Ovary (tissue), 9 donors: ENCODE data around the gene ETHE1. TPM values are rescaled to one million over a fixed set of nuclear protein-coding genes. Genes with fewer than 3 reads are reported as not detected.
A peak's percentile ranks its signal among the peaks of the same experiment; 100 is the strongest.

Source experiments
- DNase-seq, 5 donors: peaks; one replicate each; pipeline ENCODE4 v3.0.0-alpha.2; 2019 to 2020
- H3K27ac ChIP-seq, 2 donors: fragments of 200-600 bp; one replicate each; pipeline versions ENCODE4 v1.5.1 to v1.8.0; 2019 to 2022
- H3K27me3 ChIP-seq: fragments of 200-600 bp; one replicate; pipeline ENCODE4 v1.8.0; 2022
- H3K36me3 ChIP-seq: fragments of 200-600 bp; sonication (generic); one replicate; pipeline ENCODE4 v1.5.1; 2019
- H3K4me1 ChIP-seq: one replicate; pipeline ENCODE4 v1.8.1; 2013; ENCODE audit warnings: mild to moderate bottlenecking, moderate library complexity; ENCODE audit not compliant: insufficient read depth
- H3K4me3 ChIP-seq: fragments of 200-600 bp; sonication (generic); one replicate; pipeline ENCODE4 v1.5.1; 2017
- H3K9me3 ChIP-seq, 2 donors: fragments of 200-600 bp in 1 of 2; sonication (generic) in 1 of 2; one replicate each; pipeline versions ENCODE4 v1.5.1 to v1.8.1; 2013 to 2019; ENCODE audit warnings: mild to moderate bottlenecking in 1 of 2, moderate library complexity in 1 of 2
- CTCF ChIP-seq, 3 donors: fragments of 450-650 bp in 2 of 3; fragments of 200-600 bp in 1 of 3; IDR thresholded peaks; one replicate each; pipeline versions ENCODE4 v1.5.1 to v1.8.0; 2016 to 2022; ENCODE audit warnings: antibody characterized with exemption in 3 of 3, mild to moderate bottlenecking in 1 of 3
- EP300 ChIP-seq: sonication (generic); formaldehyde crosslinking; IDR thresholded peaks from one replicate; pipeline ENCODE4 v1.6.1; 2017; ENCODE audit warnings: antibody characterized with exemption
- POLR2A ChIP-seq: fragments of 450-650 bp; IDR thresholded peaks from one replicate; pipeline ENCODE4 v1.6.1; 2017; ENCODE audit warnings: antibody characterized with exemption, mild to moderate bottlenecking, moderate library complexity
- WGBS, 3 donors: extraction: QIAGEN DNeasy Blood & Tissue Kit in 1 of 3; methylation state at CpG; one replicate each; pipeline versions ENCODE4 v1.1.5 to v1.1.7; 2013 to 2017; 5-methylcytosine and 5-hydroxymethylcytosine counted together
- intact Hi-C, 4 donors: fragments of 100-400 bp; cut with DNase I; formaldehyde crosslinking; loops; one replicate each; pipeline versions ENCODE4 v1.11.0 to v1.15.1; 2022 to 2023
- polyA plus RNA-seq, 2 donors: library from polyadenylated mRNA; stranded (reverse); fragments of 200-250 nt in 1 of 2; fragments of 350-450 nt in 1 of 2; fragmentation: Illumina TruSeq in 1 of 2; extraction: RNeasy Lipid Tissue Mini Kit (QIAGEN cat#74804) in 1 of 2; gene quantifications; one replicate each; pipeline ENCODE4 v1.2.3, GENCODE V29; 2013 to 2014
- total RNA-seq, 7 donors: library from RNA; depleted of rRNA in 2 of 7; stranded (reverse); fragments of >200 nt in 2 of 7; fragmentation: NEBNext Ultra II Directional in 3 of 7; extraction: Animal tissue kit (Norgen Biotek cat#: 25700) in 3 of 7; gene quantifications; one replicate each; pipeline versions ENCODE4 v1.1.0 to v1.2.4, GENCODE V29; 2016 to 2023
- donor health status: DM: no; HTN: no; CAD: no; lungs with moderate emphysema.
- donor health status: DM: no; HTN: no; CAD: no.
- donor health status: Bipolar disorder and iron deficiency.
- donor health status: DM: yes; HTN: yes; CAD: no.
- donor health status: DM: no; HTN: no; CAD: no.
- donor health status: DM: yes; HTN: yes; CAD: no.

Gene ETHE1
- total and polyA plus RNA-seq, 9 donors: 16.1 to 28.7 (median 24.0) TPM

- WGBS, 3 donors: 1 to 6% (median 3%) methylated on average over 20 to 42 of the region's 42 CpGs
- Histone ChIP-seq H3K9me3 (no peaks in the 10 kb centered on the region), H3K27me3 (no peaks in the 10 kb centered on the region), H3K27ac (peak within 1 kb of the TSS; percentile 61 to 83), H3K4me1 (peaks cover 2% of the 10 kb centered on the region), H3K36me3 (no peaks in the 10 kb centered on the region), H3K4me3 (peak within 1 kb of the TSS; percentile 80)
- DNase-seq: peak; percentile 58 to 66 (median 59)
- intact Hi-C loops: loop anchor here in 1 of 4 donors (5.0 kb wide), 1 partner anchor 42 kb away; no protein-coding TSS in a partner anchor
- no peak for TF ChIP-seq POLR2A
- no peak for TF ChIP-seq CTCF (IDR thresholded peaks at IDR 0.05)
- TF ChIP-seq EP300: no peak
These were observed 22.4 kb downstream of the ETHE1 start, which contains the start of gene PHLDB3 for GRCh38 chr19:43504426-43505185. Gene PHLDB3 (minus strand): TSS chr19:43504746. CDS start chr19:43504118, 628 bp downstream.

GRCh38 chr19:43503501-43504425, 23.2 kb downstream of the ETHE1 start:
- no peaks in the 10 kb centered on the region for H3K27me3 ChIP-seq
- TF ChIP-seq CTCF (IDR thresholded peaks at IDR 0.05) (no peak), POLR2A (peak; percentile 46)
- no peaks in the 10 kb centered on the region for H3K36me3 ChIP-seq
- DNase-seq: peak; percentile 98 to 99 (median 99)
- H3K4me3 ChIP-seq: peak overlapping the region; percentile 80
- intact Hi-C loops: loop anchor here in 1 of 4 donors (5.0 kb wide), 1 partner anchor 41 kb away; no protein-coding TSS in a partner anchor
- H3K9me3 ChIP-seq: no peaks in the 10 kb centered on the region
- H3K4me1 ChIP-seq: peaks cover 2% of the 10 kb centered on the region
- 1% methylated on average over 51 to 64 of the region's 64 CpGs for WGBS, 3 donors
- H3K27ac ChIP-seq: peak overlapping the region; percentile 61 to 83

- Histone ChIP-seq H3K36me3 (no peaks in the 10 kb centered on the region), H3K4me1 (peaks cover 2% of the 10 kb centered on the region), H3K4me3 (no peak overlapping the region), H3K27me3 (no peaks in the 10 kb centered on the region), H3K9me3 (no peaks in the 10 kb centered on the region), H3K27ac (no peak overlapping the region)
- 70 to 77% (median 73%) methylated on average over 23 of the region's 23 CpGs for WGBS, 3 donors
- no peak for DNase-seq
- intact Hi-C loops: loop anchor here in 1 of 4 donors (5.0 kb wide), 1 partner anchor 40 kb away; no protein-coding TSS in a partner anchor
- TF ChIP-seq POLR2A (no peak), CTCF (IDR thresholded peaks at IDR 0.05) (no peak), EP300 (no peak)
These were observed 24.5 kb downstream of the ETHE1 start for GRCh38 chr19:43502419-43502976.
